SK-N-SH treated with all-trans-retinoic acid at 6 μM for 48 hours (cell line): Measurements from ENCODE around the gene PTP4A2.

ENCODE experiments used
- ATAC-seq: fragments of 200-7000 bp; cut with Tn5 transposase; 3 replicates; pipeline ENCODE4 v1.9.1; 2020; ENCODE audit warnings: mild to moderate bottlenecking, moderate library complexity
- ARNTL ChIP-seq: fragments of 450-650 bp; formaldehyde crosslinking; IDR thresholded peaks from 2 replicates; pipeline ENCODE4 v1.5.0; 2020; ENCODE audit warnings: low read depth, mild to moderate bottlenecking, moderate library complexity, borderline replicate concordance
- BACH2 ChIP-seq: fragments of 250-450 bp; sonication (Bioruptor Pico); IDR thresholded peaks from 2 replicates; pipeline ENCODE4 v1.9.0; 2021; ENCODE audit warnings: mild to moderate bottlenecking, borderline replicate concordance
- CSDC2 ChIP-seq: fragments of 250-450 bp; sonication (Bioruptor Pico); IDR thresholded peaks from 2 replicates; pipeline ENCODE4 v1.5.0; 2020; ENCODE audit warnings: mild to moderate bottlenecking, moderate library complexity
- CSRNP3 ChIP-seq: fragments of 250-450 bp; sonication (Bioruptor Pico); IDR thresholded peaks from 2 replicates; pipeline ENCODE4 v1.5.1; 2021; ENCODE audit warnings: mild to moderate bottlenecking, moderate library complexity
- GLIS3 ChIP-seq: fragments of 250-450 bp; sonication (Bioruptor Pico); IDR thresholded peaks from 2 replicates; pipeline ENCODE4 v1.5.0; 2020; ENCODE audit warnings: mild to moderate bottlenecking, moderate library complexity
- ISL1 ChIP-seq: fragments of 250-450 bp; sonication (Bioruptor Pico); IDR thresholded peaks from 2 replicates; pipeline ENCODE4 v2.1.2; 2022; ENCODE audit warnings: mild to moderate bottlenecking, moderate library complexity
- OSR1 ChIP-seq: fragments of 250-450 bp; sonication (Bioruptor Pico); IDR thresholded peaks from 2 replicates; pipeline ENCODE4 v1.8.0; 2022; ENCODE audit warnings: moderate library complexity, mild to moderate bottlenecking, inconsistent platforms
- PATZ1 ChIP-seq: fragments of 250-450 bp; sonication (Bioruptor Pico); IDR thresholded peaks from 2 replicates; pipeline ENCODE4 v1.8.0; 2020; ENCODE audit warnings: mild to moderate bottlenecking, moderate library complexity, borderline replicate concordance
- POU6F1 ChIP-seq: fragments of 250-450 bp; sonication (Bioruptor Pico); IDR thresholded peaks from 2 replicates; pipeline ENCODE4 v1.8.0; 2021; ENCODE audit warnings: low read depth, mild to moderate bottlenecking, moderate library complexity, borderline replicate concordance
- PPARA ChIP-seq: fragments of 250-450 bp; sonication (Bioruptor Pico); IDR thresholded peaks from 2 replicates; pipeline ENCODE4 v1.5.0; 2020; ENCODE audit warnings: mild to moderate bottlenecking, borderline replicate concordance
- RARB ChIP-seq: fragments of 250-450 bp; sonication (Bioruptor Pico); IDR thresholded peaks from 2 replicates; pipeline ENCODE4 v1.8.0; 2021; ENCODE audit warnings: mild to moderate bottlenecking, moderate library complexity
- SNAI2 ChIP-seq: fragments of 250-450 bp; sonication (Bioruptor Pico); IDR thresholded peaks from 2 replicates; pipeline ENCODE4 v1.5.0; 2020; ENCODE audit warnings: mild to moderate bottlenecking, moderate library complexity
- TOX ChIP-seq: fragments of 250-450 bp; sonication (Bioruptor Pico); IDR thresholded peaks from 2 replicates; pipeline ENCODE4 v1.8.0; 2021; ENCODE audit warnings: mild to moderate bottlenecking, moderate library complexity, borderline replicate concordance
- TSHZ2 ChIP-seq: fragments of 250-450 bp; sonication (Bioruptor Pico); IDR thresholded peaks from 2 replicates; pipeline ENCODE4 v1.5.0; 2020; ENCODE audit warnings: mild to moderate bottlenecking, moderate library complexity
- ZC3H10 ChIP-seq: fragments of 250-450 bp; sonication (Bioruptor Pico); IDR thresholded peaks from 2 replicates; pipeline ENCODE4 v1.5.1; 2021; ENCODE audit warnings: mild to moderate bottlenecking, moderate library complexity
- ZFP3 ChIP-seq: fragments of 250-450 bp; sonication (Bioruptor Pico); IDR thresholded peaks from 2 replicates; pipeline ENCODE4 v1.5.0; 2020; ENCODE audit warnings: mild to moderate bottlenecking, moderate library complexity
- ZFP30 ChIP-seq: fragments of 450-650 bp; formaldehyde crosslinking; IDR thresholded peaks from 2 replicates; pipeline ENCODE4 v1.5.0; 2022; ENCODE audit warnings: mild to moderate bottlenecking, moderate library complexity
- ZNF565 ChIP-seq: fragments of 450-650 bp; formaldehyde crosslinking; conservative IDR thresholded peaks from 2 replicates; pipeline ENCODE4 v1.5.0; 2020; ENCODE audit warnings: low read depth, mild to moderate bottlenecking, moderate library complexity
- ZNF70 ChIP-seq: fragments of 450-650 bp; formaldehyde crosslinking; IDR thresholded peaks from 2 replicates; pipeline ENCODE4 v1.5.0; 2020; ENCODE audit warnings: mild to moderate bottlenecking, moderate library complexity
- ZNF8 ChIP-seq: fragments of 450-650 bp; formaldehyde crosslinking; IDR thresholded peaks from 2 replicates; pipeline ENCODE4 v1.5.0; 2020; ENCODE audit warnings: mild to moderate bottlenecking, moderate library complexity

PTP4A2 gene

GRCh38 chr1:31904339-31905092 is 33.7 kb downstream of the PTP4A2 start:
- 0 out of 3 replicates have a peak, but pooled peaks have one; percentile 11 for ATAC-seq
- no peak for TF ChIP-seq ZNF565 (CRISPR knock-in tag)
- no peak for TF ChIP-seq CSRNP3 (CRISPR knock-in tag)
- TF ChIP-seq GLIS3 (CRISPR knock-in tag) = no peak
- no peak for TF ChIP-seq ZC3H10
- TF ChIP-seq SNAI2 (CRISPR knock-in tag) = no peak
- TF ChIP-seq PATZ1 (CRISPR knock-in tag) = no peak
- TF ChIP-seq TOX (CRISPR knock-in tag) = no peak
- no peak for TF ChIP-seq POU6F1
- TF ChIP-seq ZNF70 (CRISPR knock-in tag) = no peak
- no peak for TF ChIP-seq RARB (CRISPR knock-in tag)
- TF ChIP-seq TSHZ2 (CRISPR knock-in tag) = no peak
- TF ChIP-seq ISL1 = no peak
- no peak for TF ChIP-seq ZNF8 (CRISPR knock-in tag)
- no peak for TF ChIP-seq BACH2 (CRISPR knock-in tag)
- TF ChIP-seq ARNTL (CRISPR knock-in tag) = no peak
- TF ChIP-seq, all 23 proteins: peak for 0

- TF ChIP-seq ISL1 (no peak), TSHZ2 (CRISPR knock-in tag) (no peak), ZC3H10 (no peak), ZNF8 (CRISPR knock-in tag) (no peak), GLIS3 (CRISPR knock-in tag) (no peak), PPARA (no peak)
- no peak for ATAC-seq
These were observed 35.7 kb downstream of the PTP4A2 start for GRCh38 chr1:31902510-31902860.

- no peak for ATAC-seq
- no peak for TF ChIP-seq ZNF8 (CRISPR knock-in tag)
- TF ChIP-seq ZFP3 (CRISPR knock-in tag) = no peak
- TF ChIP-seq CSDC2 (CRISPR knock-in tag) = no peak
- no peak for TF ChIP-seq ZNF70 (CRISPR knock-in tag)
- no peak for TF ChIP-seq RARB (CRISPR knock-in tag)
- no peak for TF ChIP-seq ZC3H10
- no peak for TF ChIP-seq CSRNP3 (CRISPR knock-in tag)
- TF ChIP-seq SNAI2 (CRISPR knock-in tag) = no peak
- TF ChIP-seq ISL1 = no peak
- no peak for TF ChIP-seq PPARA
- TF ChIP-seq ZFP30 = no peak
- no peak for TF ChIP-seq POU6F1
- no peak for TF ChIP-seq OSR1
- no peak for TF ChIP-seq ARNTL (CRISPR knock-in tag)
- TF ChIP-seq ZNF565 (CRISPR knock-in tag) = no peak
These were observed 36.2 kb downstream of the PTP4A2 start for GRCh38 chr1:31901838-31902509.
